GM12878 (cell line): ENCODE data around the gene HMG20B. TPM values are rescaled to one million over a fixed set of nuclear protein-coding genes. Genes with fewer than 3 reads are reported as not detected.

Source experiments
- ATAC-seq: fragments of 200-7000 bp; cut with Tn5 transposase; 3 replicates; pipeline ENCODE4 v1.9.1; 2020; ENCODE audit warnings: mild to moderate bottlenecking, moderate library complexity
- BruUV-seq: library from RNA; stranded (reverse); fragments of 400-500 nt; replicated peaks from 2 replicates; lab custom pipeline; 2021; lab: Mats Ljungman, UMichigan
- CTCF ChIA-PET: fragments of 300-600 bp; sonication (Branson Sonifier 250); formaldehyde crosslinking; extraction: SDS; loops from one replicate; lab custom pipeline; 2021; ENCODE audit warnings: inconsistent platforms; lab: Yijun Ruan, JAX
- POLR2A ChIA-PET: fragments of 350-600 bp; formaldehyde crosslinking; extraction: SDS; loops from one replicate; lab custom pipeline; 2021; ENCODE audit warnings: inconsistent platforms; lab: Charles Lee
- RAD21 ChIA-PET: fragments of 300-600 bp; sonication (Branson Sonifier 250); formaldehyde crosslinking; loops from one replicate; lab custom pipeline; 2023; ENCODE audit warnings: antibody characterized with exemption; ENCODE audit not compliant: unreplicated experiment; lab: Charles Lee
- SMC1A ChIA-PET: fragments of 300-600 bp; sonication (Branson Sonifier 250); formaldehyde crosslinking; loops from one replicate; lab custom pipeline; 2023; ENCODE audit not compliant: unreplicated experiment, uncharacterized antibody; lab: Charles Lee
- DNase-seq: peaks from one replicate; pipeline ENCODE4 v3.0.0-alpha.2; 2011; ENCODE audit warnings: low read depth, low spot score
- FAIRE-seq: peaks from 3 replicates; lab custom pipeline; 2011; peaks lifted over from hg19 to GRCh38; lab: Jason Lieb, UNC
- H2AFZ ChIP-seq: 2 replicates; pipeline ENCODE4 v1.6.0; 2011; ENCODE audit warnings: low read depth, low read length, control low read depth; ENCODE audit not compliant: control insufficient read depth
- H3K27ac ChIP-seq: 2 replicates; pipeline ENCODE4 v1.5.1; 2011; ENCODE audit warnings: control low read depth; ENCODE audit not compliant: control insufficient read depth, insufficient read depth
- H3K27me3 ChIP-seq, 2 experiments: replicated peaks in 1 of 2; 2 replicates each; pipeline versions ENCODE4 v1.6.0 to v1.6.1; 2011; ENCODE audit warnings: low read length in 1 of 2; ENCODE audit not compliant: control insufficient read depth in 2 of 2, insufficient read depth in 2 of 2
- H3K36me3 ChIP-seq, 2 experiments: 2 replicates each; pipeline ENCODE4 v1.5.1; 2011; ENCODE audit warnings: low read length in 1 of 2; ENCODE audit not compliant: control insufficient read depth in 2 of 2, insufficient read depth in 2 of 2
- H3K4me1 ChIP-seq: 2 replicates; pipeline ENCODE4 v1.6.1; 2011; ENCODE audit warnings: mild to moderate bottlenecking, low read length, moderate library complexity, mixed read lengths; ENCODE audit not compliant: control insufficient read depth, insufficient read depth
- H3K4me2 ChIP-seq: 2 replicates; pipeline ENCODE4 v1.6.0; 2011; ENCODE audit warnings: control low read depth; ENCODE audit not compliant: control insufficient read depth, insufficient read depth
- H3K4me3 ChIP-seq: fragments of 200-600 bp; sonication (generic); 2 replicates; pipeline ENCODE4 v1.5.1; 2016
- H3K79me2 ChIP-seq: 2 replicates; pipeline ENCODE4 v1.6.0; 2011; ENCODE audit warnings: low read length; ENCODE audit not compliant: control insufficient read depth, insufficient read depth
- H3K9ac ChIP-seq: 2 replicates; pipeline ENCODE4 v1.8.0; 2011; ENCODE audit warnings: low read length, control low read depth, mixed read lengths; ENCODE audit not compliant: control insufficient read depth, insufficient read depth
- H3K9me3 ChIP-seq: replicated peaks from 3 replicates; pipeline ENCODE4 v1.5.1; 2011; ENCODE audit warnings: mild to moderate bottlenecking, low read length; ENCODE audit not compliant: control insufficient read depth, insufficient read depth
- H4K20me1 ChIP-seq: 2 replicates; pipeline ENCODE4 v1.6.0; 2011; ENCODE audit not compliant: control insufficient read depth, insufficient read depth
- BCL3 ChIP-seq: IDR thresholded peaks from 2 replicates; pipeline ENCODE4 v1.6.1; 2011; ENCODE audit warnings: borderline replicate concordance, low read depth, mild to moderate bottlenecking, moderate library complexity, low read length; ENCODE audit not compliant: insufficient read depth, poor library complexity, severe bottlenecking
- IRF4 ChIP-seq: IDR thresholded peaks from 2 replicates; pipeline ENCODE4 v1.6.1; 2011; ENCODE audit warnings: low read depth, low read length
- MXI1 ChIP-seq: fragments of 150-350 bp; IDR thresholded peaks from 2 replicates; pipeline ENCODE4 v1.6.1; 2011; ENCODE audit warnings: low read depth, mild to moderate bottlenecking, inconsistent platforms, low read length, improper control_type of control experiment
- NKRF ChIP-seq: fragments of 450-650 bp; conservative IDR thresholded peaks from 2 replicates; pipeline ENCODE4 v1.6.1; 2017; ENCODE audit warnings: mild to moderate bottlenecking, moderate library complexity
- SMAD1 ChIP-seq: fragments of 450-650 bp; IDR thresholded peaks from 2 replicates; pipeline ENCODE4 v1.6.1; 2018; ENCODE audit warnings: mild to moderate bottlenecking, low read depth; ENCODE audit not compliant: partially characterized antibody
- TBL1XR1 ChIP-seq: IDR thresholded peaks from 2 replicates; pipeline ENCODE4 v1.6.1; 2012; ENCODE audit warnings: low read depth, low read length, improper control_type of control experiment
- ZNF207 ChIP-seq: fragments of 450-650 bp; IDR thresholded peaks from 2 replicates; pipeline ENCODE4 v1.6.1; 2014; ENCODE audit warnings: antibody characterized with exemption, mild to moderate bottlenecking, borderline replicate concordance
- ZZZ3 ChIP-seq: IDR thresholded peaks from 2 replicates; pipeline ENCODE4 v1.6.1; 2011; ENCODE audit warnings: low read depth; ENCODE audit not compliant: control insufficient read depth, insufficient read length
- WGBS: methylation state at CpG from one replicate; pipeline ENCODE4 v1.1.6; 2016; ENCODE audit warnings: low lambda C conversion rate; ENCODE audit not compliant: insufficient replicate concordance, insufficient coverage; ENCODE audit errors: missing lambda C conversion rate; 5-methylcytosine and 5-hydroxymethylcytosine counted together
- in situ Hi-C: fragments of 300-500 bp; cut with MboI; formaldehyde crosslinking; loops from 9 replicates; pipeline ENCODE4 v1.14.3; 2018; ENCODE audit warnings: mixed read lengths
- intact Hi-C: fragments of 100-400 bp; cut with micrococcal nuclease; formaldehyde crosslinking; loops from one replicate; pipeline ENCODE4 v1.14.2; 2022; ENCODE audit not compliant: unreplicated experiment
- polyA plus RNA-seq, 11 experiments: library from polyadenylated mRNA; depleted of rRNA in 4 of 11; unstranded in 6 of 11; stranded (reverse) in 5 of 11; fragments of >200 nt; fragmentation: Nextera tagmentation in 4 of 11; fragmentation: Illumina TruSeq in 1 of 11; extraction: Ambion mirVana in 4 of 11; extraction: Trizol in 1 of 11; gene quantifications; 1 replicate in 1 of 11; 2 replicates in 10 of 11; pipeline versions ENCODE4 v1.2.1 to v1.2.3, GENCODE V29; 2011 to 2016; ENCODE audit warnings: inconsistent platforms in 2 of 11, missing spikeins in 2 of 11, low read depth in 1 of 11
- total RNA-seq, 4 experiments: library from RNA; depleted of rRNA in 3 of 4; stranded (reverse); fragments of >200 nt in 3 of 4; fragmentation: Illumina TruSeq in 1 of 4; extraction: Trizol in 1 of 4; gene quantifications; 2 replicates each; pipeline versions ENCODE4 v1.2.1 to v1.2.3, GENCODE V29; 2013 to 2021

The HMG20B gene
- total and polyA plus RNA-seq, 10 of the 15 experiments (the other 5 are each of a cell fraction or from before 2014, with no cell fraction given) = 0.37 to 92.7 (median 47.0) TPM

GRCh38 chr19:3534375-3535234 lies 38.1 kb upstream of the HMG20B start:
- no peak overlapping the region for H2AFZ ChIP-seq
- ChIA-PET CTCF (no interaction called here), RAD21 (no interaction called here), POLR2A (no interaction called here), SMC1A (no interaction called here)
- H3K9me3 ChIP-seq = no peaks in the 10 kb centered on the region
- no peak overlapping the region for H3K9ac ChIP-seq
- in situ Hi-C loops = no loop called here
- no peaks in the 10 kb centered on the region for H4K20me1 ChIP-seq
- H3K27me3 ChIP-seq = no peaks in the 10 kb centered on the region
- FAIRE-seq (no peak), DNase-seq (no peak), ATAC-seq (no peak)
- BruUV-seq = no TSS peak
- peaks cover 9 to 27% of the 10 kb centered on the region in 2 experiments for H3K36me3 ChIP-seq
- H3K4me2 ChIP-seq = no peak overlapping the region
- intact Hi-C loops = no loop called here
- TF ChIP-seq IRF4 = no peak
- TF ChIP-seq NKRF = no peak
- no peak for TF ChIP-seq BCL3
- no peak for TF ChIP-seq MXI1
- no peak for TF ChIP-seq TBL1XR1
- no peak for TF ChIP-seq ZZZ3
- no peak for TF ChIP-seq SMAD1
- TF ChIP-seq ZNF207 = no peak
- H3K4me1 ChIP-seq = no peaks in the 10 kb centered on the region
- no peak overlapping the region for H3K4me3 ChIP-seq
- WGBS = 93% methylated on average over 32 of the region's 38 CpGs
- no peak overlapping the region for H3K27ac ChIP-seq
- H3K79me2 ChIP-seq = no peaks in the 10 kb centered on the region
